NCI-H1417 (cell line): ENCODE data around the gene NEUROD2.
A peak's percentile ranks its signal among the peaks of the same experiment; 100 is the strongest.

ENCODE experiments used
- DNase-seq, 3 experiments: peaks; one replicate each; lab custom pipeline; 2025; lab: John Stamatoyannopoulos, UW

Gene NEUROD2

DNA sequence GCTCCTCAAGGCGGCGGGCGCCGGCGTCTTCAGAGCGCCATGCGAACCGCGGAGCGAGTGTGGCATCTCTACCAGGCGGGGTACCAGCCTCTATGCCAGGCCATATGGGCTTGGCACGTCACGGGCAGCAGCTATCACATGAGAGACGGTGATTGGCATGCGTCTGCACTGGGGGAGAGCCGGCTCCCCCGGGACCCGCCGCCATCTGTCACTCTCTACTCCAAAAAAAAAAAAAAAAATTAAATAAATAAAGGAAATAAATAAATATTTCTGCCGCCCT lies at the start of gene NEUROD2:
NEUROD2 (minus strand) TSS at position 70 of the 280 bp plus-strand sequence. CDS start 1,321 bp downstream, outside the sequence.
- no peak for DNase-seq

DNA sequence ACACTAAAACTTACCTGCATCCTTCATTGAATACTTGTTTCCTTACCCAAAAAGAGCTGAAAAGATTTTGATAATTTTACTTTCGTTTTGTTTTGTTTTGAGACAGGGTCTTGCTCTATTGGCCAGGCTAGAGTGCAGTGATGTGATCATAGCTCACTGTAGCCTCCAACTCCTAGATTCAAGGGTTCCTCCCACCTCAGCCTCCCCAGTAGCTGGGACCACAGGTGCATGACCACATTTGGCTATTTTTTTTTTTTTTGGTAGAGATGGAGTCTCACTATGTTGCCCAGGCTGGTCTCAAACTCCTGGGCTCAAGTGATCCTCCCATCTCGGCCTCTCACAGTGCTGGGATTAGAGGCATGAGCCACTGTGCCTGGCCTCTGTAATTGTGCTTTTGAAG lies 47.4 kb upstream of the NEUROD2 start:
- no peak for DNase-seq

DNA sequence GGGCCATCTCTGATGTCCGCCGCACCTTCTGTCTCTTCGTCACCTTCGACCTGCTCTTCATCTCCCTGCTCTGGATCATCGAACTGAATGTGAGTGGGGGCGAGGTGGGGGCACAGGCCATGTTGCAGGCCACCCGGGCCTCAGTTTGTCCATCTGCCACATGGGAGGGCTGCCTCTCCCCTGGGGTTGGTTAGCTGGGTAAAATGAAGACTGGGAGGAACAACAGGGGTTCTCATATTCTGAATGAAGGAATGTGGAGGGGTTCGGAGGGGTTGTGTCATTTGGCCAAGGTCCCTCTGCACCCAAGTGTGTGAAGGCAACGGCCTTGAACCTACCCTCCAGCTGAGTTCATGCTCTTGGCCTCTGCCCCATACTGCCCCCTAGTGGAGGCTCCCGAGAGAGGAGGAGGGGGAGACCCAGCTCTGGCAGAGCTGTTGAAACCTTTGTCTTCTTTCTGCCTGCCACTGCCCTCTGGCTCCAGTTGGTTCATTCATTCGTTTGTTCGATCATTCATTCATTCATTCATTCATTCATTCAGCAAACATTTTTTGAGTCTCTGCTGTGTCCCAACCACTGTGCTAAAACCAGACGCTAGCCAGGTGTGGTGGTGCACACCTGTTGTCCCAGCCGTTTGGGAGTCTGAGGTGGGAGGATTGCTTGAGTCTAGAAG lies 46.1 kb upstream of the NEUROD2 start:
- peak; percentile 10 to 59 (median 49) for DNase-seq

DNA sequence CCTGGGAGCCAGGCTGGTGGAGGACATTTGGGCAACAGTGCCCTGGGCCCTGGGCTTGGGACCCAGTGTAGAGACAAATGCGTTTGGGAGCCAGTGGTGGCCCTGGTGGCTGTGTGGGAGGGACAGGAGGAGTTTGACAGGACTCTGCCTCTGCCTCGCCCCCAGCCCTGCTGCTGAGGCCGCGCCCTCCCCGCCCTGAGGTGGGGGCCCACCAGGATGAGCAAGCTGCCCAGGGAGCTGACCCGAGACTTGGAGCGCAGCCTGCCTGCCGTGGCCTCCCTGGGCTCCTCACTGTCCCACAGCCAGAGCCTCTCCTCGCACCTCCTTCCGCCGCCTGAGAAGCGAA lies 45.6 kb upstream of the NEUROD2 start:
- no peak for DNase-seq

DNA sequence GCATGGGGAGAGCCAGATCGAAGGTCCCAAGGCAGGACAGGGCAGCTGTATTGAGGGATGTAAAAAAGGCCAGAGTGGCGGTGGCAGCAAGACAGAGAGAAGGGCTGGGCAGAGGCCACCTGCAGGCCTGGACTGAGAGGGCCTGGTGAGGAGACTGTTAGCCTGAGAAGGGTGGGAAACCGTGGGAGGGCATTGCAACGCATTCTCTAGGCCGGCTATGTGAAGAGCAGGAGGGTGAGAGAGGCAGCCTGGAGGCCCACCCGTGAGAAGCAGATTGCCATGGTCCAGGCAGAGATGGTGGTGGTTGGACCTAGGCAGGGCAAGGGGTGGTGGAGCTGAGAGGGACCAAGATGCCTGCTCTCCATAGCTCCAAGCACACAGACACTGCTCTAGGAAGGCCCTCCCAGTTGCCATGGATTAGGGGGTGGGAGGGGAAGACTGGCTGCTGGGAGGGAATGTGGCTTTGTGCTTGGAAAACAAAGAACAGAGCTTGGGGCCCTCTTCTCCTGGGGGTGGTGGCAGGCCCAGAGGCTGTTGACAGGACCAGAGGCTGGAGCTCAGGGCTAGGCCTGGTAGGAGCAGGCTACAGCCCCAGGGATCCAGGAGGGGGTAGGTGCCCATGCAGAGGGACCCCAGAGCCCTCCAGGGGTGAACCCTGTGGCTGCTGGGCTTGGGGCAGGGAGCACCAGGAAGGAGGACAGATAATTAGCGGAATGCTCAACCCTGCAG lies 45.0 kb upstream of the NEUROD2 start:
- peak in 1 of 3 experiments; percentile 20 for DNase-seq

DNA sequence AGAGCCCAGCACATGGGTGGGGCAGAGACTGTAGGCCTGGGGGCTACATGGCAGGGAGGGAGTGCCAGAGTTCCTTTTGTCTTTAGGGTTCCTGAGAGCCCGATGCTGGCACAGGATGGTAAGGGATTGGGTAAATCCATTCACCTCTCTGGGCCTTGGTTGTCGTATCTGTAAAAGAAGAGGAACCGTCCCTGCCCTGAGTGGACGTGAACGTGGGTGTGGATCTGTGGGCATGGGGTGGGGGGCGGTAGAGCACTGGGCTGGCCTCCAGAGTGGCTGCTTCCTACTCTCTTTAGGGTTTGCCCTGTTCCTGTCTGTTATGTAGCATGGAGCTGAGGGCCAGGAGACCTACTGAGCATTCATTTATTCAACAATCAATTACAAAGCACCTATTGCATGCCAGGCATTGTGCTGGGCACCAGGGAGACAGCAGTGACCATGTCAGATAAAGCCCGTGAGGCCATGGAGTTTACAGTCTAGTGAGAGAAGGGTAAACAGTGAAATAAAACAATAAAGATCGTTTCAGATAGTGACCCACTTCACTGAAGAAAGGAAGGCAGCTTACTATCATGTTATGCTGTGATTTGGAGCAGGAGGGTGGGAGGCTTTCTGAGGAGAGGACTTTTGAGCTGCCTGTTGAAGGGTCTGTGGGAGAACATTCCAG lies 44.3 kb upstream of the NEUROD2 start:
- DNase-seq: no peak

DNA sequence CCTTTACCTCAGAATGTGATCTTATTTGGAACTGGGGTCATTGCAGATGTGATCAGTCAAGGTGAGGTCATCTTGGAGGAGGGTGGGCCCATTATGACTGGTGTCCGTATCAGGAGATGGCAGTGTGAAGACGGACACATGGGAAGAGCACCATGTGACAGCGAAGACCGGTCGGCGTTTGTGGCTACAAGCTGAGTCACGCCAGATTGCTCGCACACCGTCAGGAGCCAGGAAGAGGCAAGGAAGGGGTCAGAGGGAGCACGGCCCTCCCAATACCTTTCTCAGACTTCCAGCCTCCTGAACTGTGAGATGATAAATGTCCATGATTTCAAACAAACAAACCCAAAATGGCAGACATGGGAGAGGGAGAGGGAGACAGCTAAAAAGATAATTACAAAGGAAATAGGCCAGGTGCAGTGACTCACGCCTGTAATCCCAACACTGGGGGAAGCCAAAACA lies 42.4 kb upstream of the NEUROD2 start:
- no peak for DNase-seq

DNA sequence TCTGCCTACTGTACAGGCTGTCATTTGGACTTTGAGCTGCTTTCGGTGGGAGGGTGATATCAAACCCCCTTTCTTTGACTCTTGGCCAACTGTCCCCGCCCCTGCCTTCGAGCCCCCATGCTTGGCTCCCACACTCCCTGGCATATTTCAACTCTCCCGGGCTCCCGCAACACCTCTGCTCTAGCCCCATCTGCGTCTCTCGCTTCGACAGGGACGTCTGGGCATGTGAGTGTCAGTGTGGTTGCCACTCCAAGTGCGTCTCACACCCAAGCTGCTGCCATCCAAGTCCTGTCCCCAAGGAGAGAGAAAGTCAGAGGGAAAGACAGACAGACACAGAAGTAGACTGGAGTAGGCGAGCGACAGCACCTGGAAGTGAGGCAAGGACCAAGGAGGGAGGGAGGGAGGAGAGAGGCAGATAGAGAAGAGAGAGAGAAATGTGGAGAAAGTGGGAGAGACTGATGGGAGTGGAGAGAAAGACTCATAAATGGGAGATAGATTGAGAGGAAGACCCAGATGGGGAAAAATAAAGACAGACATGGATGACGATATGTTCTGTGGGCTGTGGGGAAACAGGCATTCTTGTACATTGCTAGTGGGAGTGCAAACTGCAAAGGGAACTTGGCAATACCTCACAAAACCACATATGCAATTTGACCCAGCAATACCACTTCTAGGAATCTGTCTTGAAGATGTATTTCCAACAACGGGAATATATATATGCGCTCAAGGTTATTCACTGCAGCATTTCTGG lies 41.1 kb upstream of the NEUROD2 start:
- DNase-seq: no peak

DNA sequence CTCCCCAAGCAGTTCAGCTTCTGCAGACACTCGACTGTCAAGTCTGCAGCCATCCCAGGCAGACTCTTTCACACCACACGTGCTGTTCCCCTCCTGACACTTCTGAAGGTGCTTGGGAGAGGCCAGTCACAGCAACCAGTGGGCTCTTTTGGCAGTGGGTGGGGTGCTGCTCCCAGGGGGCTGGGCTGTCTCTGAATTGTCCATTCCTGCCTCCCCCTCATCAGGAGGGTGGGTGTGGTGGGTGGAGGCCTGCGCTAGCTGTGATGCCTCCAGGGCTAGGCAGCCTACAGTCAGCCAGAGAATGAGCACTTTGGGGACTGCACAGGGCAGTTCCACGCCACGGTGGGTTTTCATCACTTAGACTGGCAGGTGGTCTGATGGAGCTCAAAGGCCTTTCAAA lies 39.5 kb upstream of the NEUROD2 start:
- no peak for DNase-seq

DNA sequence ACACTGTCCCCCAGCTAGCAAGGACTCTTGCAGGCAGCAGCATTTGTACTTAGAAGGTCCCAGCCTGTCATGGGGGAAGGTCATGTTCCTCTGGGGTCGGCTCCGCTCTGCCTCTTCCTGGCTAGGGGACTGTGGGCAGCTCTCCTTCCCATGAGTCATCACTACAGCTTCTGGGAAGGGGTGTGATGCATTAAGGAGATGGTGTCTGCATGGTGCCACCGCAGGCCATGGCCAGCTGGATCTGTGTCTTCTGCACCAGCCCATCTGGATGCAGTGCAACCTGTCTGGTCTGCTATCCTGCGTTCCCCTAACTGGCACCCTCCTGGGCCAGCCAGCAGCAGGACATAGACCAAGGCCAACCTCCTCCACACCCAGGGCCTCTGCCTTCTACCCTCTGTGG lies 35.6 kb upstream of the NEUROD2 start:
- no peak for DNase-seq

DNA sequence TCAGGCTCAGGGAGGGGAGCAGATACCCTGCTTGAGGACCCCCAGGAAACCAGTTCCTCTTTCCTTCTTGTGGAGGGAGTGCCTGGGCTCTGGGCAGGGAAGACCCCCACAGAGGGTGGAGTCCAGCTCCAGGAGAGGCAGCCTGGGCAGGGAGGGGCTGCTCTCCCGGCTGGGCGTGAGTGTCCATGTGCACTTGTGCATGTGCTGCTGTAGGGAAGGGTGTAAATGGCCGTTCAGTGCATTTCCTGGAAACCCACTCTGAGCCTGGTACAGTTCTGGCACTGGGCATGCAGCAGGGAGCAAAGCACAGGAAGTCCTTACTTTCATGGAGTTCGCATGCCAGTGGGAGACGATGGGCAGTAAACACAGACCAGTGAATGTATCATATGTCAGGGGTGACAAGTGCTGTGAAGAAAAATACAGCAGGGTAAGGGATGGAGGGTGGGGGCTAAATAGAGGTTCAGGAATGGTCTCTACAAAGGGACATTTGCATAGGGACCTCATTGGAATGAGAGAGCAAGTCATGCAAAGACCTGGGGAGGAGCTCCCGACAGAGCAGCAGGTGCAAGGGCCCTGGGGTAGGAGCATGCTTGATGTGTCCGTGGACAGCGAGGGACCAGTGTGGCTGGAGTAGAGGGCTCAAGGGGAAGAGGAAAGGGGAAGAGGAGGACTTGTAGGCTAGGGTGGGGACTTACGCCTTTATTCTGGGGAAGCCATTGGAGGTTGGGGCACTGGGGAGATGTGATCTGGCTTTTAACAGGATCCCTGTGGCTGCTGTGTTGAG lies 34.8 kb upstream of the NEUROD2 start:
- DNase-seq: no peak

DNA sequence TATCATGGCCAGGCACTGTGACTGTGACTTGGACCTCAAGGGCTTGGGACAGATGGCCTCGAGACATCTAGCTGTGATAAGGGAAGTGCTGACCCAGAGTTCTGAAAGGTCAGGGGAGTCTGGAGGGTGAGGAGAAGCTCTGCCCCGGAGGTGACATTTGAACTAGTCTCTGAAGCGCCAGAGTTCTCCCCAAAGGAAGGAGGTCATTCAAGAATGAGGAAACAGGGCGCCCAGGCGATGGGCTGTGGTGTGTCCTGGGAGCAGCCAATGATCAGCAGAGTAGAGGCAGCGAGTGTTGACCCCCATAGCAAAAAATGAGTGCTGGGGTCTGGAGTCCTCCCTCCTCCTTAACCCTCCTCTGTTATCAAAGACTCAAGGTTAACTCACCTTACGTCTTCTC lies 34.2 kb upstream of the NEUROD2 start:
- no peak for DNase-seq

DNA sequence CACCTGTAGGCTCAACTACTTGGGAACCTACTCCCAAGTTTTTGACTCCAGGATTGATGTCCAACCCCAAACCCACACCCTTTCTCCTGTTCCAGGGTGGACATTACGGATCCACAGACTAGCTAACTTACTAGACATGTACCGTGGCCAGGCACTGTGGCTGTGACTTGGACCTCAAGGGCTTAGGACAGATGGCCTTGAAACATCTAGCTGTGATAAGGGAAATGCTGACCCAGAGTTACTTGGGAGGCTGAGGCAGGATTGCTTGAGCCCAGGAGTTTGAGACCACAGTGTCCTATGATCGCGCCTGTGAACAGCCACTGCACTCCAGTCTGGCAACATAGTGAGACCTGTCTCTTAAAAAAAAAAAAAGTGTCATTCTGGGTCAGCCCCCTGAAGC lies 33.4 kb upstream of the NEUROD2 start:
- no peak for DNase-seq

DNA sequence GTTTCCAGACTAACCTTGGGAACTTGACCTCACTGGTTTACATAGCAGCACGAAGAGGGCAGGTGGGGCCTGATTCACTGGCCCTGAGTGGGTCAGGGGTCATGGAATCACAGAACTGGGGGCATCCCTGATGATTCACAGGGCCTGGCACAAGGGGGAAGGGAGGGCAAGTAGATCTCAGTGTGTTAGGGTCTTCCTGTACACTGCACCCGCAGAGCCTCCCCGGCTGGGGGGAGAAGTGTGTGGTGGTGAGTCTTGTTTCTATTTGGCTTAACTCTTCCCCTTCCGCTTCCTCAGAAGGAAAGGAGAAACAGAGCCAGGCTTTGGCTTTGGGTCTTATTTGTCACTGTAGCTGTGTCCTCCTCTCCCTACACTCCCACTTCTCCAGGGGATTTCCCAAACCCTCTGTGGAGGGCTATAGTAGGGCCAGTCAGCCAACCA lies 32.9 kb upstream of the NEUROD2 start:
- DNase-seq: no peak

DNA sequence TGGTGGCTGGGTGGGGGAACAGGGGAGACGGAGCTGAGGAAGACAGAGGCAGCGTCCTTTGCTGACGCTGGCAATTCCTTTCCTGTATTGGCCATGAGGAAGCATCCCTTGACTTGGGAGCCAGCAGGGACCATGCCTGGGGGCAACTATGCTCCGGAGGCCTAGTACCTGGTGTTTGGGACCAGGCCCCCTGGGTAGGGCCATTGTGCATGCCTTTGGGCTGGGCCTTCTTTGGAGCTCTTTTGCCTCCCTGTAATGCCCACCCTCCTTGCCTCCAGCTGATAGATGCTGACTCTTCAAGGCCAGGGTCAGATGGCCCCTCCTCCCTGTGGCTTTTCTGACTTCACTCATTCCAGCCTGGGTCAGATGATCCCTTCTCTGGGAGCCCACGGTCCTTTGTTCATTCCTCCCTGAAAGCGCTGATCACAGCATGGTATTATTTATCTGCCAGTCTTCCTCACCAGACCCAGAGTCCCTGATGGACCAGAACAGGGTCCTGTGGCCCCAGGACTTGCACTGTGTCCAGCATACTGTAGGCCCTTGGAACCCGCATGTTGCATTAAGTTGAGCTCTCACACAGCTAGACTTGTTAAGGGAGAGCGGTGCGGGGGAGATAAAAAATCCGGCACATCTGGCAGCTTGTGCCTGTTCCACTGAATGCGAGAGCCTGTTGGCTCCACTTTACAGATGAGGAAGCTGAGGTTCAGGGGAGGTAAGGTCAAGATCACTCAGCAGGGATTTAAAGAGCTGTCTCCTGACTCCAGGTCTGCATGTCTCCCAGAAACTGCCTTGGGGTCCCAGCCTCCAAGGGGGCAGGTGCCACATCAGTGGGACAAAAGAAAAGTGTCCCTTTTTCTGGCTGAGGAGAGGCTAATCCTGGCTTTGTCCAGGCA lies 32.1 kb upstream of the NEUROD2 start:
- DNase-seq: no peak

DNA sequence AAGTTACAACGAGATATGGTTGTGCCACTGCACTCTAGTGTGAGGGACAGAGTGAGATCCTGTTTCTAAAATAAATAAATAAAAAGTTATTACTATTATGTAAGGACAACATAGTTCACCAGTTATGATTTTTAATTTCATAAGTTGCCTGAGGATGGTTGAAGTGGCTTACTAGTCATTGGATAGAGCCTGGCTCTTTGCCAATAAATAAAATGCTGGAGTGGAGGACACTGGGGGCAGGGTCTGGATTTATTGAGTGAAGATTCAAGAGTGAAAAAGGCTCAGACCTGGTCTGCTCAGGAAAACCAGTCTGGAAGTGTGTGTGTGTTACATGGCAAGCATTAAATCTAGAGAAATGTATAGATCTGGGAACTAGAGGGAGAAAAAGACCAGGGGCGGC lies 31.3 kb upstream of the NEUROD2 start:
- DNase-seq: no peak

DNA sequence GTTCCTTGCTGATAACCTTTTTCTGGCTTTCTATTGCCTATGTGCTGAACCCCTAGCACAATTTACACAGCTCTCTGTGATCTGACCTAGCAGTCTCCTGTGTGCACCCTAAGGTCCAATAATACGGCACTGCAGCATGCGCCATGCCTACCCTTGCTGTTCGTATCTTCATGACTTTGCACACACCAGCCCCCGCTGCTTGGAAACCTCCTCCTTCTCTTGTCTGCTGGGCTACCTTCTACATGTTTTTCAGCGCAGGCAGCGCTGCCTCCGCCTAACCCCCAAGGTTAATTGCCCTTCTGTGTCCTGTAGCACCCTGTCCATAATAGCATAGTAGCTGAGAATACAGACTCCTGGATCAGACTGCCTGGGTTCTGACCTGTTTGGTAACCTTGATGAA lies 30.6 kb upstream of the NEUROD2 start:
- no peak for DNase-seq

DNA sequence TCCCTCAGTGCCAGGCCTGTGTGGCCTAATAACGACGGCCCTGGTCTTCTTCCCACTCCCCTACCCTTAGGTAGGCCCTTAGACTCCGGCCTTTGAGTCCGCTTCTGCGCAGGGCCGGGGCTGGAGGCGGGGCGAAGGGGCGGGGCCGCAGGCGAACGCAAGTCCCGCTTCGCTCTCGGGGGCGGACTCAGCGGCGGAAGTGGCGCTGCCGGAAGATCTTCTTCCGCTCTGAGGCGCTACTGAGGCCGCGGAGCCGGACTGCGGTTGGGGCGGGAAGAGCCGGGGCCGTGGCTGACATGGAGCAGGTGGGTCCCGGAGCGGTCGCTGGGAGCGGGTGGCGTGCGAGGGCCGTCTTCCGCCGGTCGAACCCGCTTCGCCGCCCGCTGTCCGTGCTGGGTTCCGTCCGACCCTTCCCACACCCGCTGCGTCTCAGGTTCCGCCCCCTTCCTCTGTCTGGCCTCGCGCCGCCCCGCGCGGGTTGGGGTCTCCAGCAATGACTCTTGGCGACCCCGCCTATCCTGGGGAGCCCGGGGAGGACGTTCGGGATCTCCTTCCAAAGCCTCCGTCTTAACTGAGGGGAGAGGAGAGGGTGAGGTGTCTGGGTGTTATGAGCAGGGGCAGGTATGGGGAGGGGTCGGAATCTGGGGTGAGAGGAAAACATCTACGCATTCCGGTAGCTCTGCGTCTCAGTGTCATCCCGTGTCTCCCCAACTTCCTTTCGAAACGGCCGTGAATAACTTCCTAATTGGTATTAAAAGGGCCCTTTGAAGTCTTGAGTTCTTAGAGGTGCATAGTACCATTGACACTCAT lies 29.4 kb upstream of the NEUROD2 start, which contains the start of gene STARD3:
STARD3 (plus strand) TSS at position 218 of the 810 bp plus-strand sequence. CDS start 16,388 bp downstream, outside the sequence.
- peak; percentile 86 to 89 (median 87) for DNase-seq

DNA sequence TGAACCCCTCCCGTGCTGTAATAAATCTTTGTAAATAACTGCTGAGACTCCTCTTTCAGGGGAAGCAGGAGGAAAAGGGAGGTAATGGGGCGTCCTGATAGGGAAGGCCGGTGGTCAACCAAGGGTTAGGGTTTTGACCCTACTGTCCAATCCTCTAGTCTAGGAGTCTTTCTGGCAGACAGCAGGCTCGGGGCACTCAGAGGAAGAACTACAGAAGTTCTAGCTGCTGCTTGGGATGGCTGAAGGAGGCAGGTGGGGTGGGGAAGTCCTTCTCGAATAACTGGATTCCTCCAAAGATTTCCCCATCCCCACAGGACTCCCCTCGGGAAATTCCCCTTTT lies 28.8 kb upstream of the NEUROD2 start:
- no peak for DNase-seq

DNA sequence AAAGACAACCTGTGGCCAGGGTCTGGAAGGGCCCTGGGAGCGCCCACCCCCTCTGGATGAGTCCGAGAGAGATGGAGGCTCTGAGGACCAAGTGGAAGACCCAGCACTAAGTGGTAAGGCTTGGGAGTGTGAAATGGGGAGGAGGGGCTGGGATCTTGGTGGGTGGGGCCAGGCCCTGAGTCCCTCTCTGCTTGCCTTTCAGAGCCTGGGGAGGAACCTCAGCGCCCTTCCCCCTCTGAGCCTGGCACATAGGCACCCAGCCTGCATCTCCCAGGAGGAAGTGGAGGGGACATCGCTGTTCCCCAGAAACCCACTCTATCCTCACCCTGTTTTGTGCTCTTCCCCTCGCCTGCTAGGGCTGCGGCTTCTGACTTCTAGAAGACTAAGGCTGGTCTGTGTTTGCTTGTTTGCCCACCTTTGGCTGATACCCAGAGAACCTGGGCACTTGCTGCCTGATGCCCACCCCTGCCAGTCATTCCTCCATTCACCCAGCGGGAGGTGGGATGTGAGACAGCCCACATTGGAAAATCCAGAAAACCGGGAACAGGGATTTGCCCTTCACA lies 28.0 kb upstream of the NEUROD2 start:
- DNase-seq: no peak
